Endothelial cell of umbilical vein (primary cell): Measurements from ENCODE around the gene ADGRG3. TPM values are rescaled to one million over a fixed set of nuclear protein-coding genes. Genes with fewer than 3 reads are reported as not detected.

ENCODE experiments used
- BruUV-seq: library from RNA; stranded (reverse); fragments of 400-500 nt; replicated peaks from 2 replicates; lab custom pipeline; 2021; lab: Mats Ljungman, UMichigan
- CTCF ChIA-PET: fragments of 300-600, 350-600 bp; sonication (Branson Sonifier 250); formaldehyde crosslinking; loops from one replicate; lab custom pipeline; 2021; ENCODE audit warnings: antibody characterized with exemption, inconsistent platforms; lab: Charles Lee
- POLR2A ChIA-PET: fragments of 300-600, 350-600 bp; sonication (Branson Sonifier 250); formaldehyde crosslinking; loops from one replicate; lab custom pipeline; 2021; ENCODE audit warnings: antibody characterized with exemption, inconsistent platforms; lab: Charles Lee
- DNase-seq: peaks from one replicate; pipeline ENCODE4 v3.0.0-alpha.2; 2011; ENCODE audit warnings: low read depth, low spot score
- FAIRE-seq: peaks from 2 replicates; lab custom pipeline; 2011; peaks lifted over from hg19 to GRCh38; lab: Jason Lieb, UNC
- H2AFZ ChIP-seq: 2 replicates; pipeline ENCODE4 v1.6.0; 2012; ENCODE audit warnings: low read depth, low read length, control low read depth, inconsistent platforms
- H3K27ac ChIP-seq: 2 replicates; pipeline ENCODE4 v1.5.1; 2011; ENCODE audit warnings: low read depth, mild to moderate bottlenecking, control low read depth, low read length, moderate library complexity; ENCODE audit not compliant: insufficient read depth
- H3K27me3 ChIP-seq, 2 experiments: 2 replicates each; pipeline versions ENCODE4 v1.6.0 to v1.6.1; 2011; ENCODE audit warnings: low read length in 2 of 2, mixed read lengths in 1 of 2; ENCODE audit not compliant: control insufficient read depth in 2 of 2, insufficient read depth in 2 of 2
- H3K36me3 ChIP-seq, 2 experiments: 2 replicates in 1 of 2; 3 replicates in 1 of 2; pipeline ENCODE4 v1.5.1; 2011; ENCODE audit warnings: low read length in 2 of 2, mild to moderate bottlenecking in 1 of 2, moderate library complexity in 1 of 2; ENCODE audit not compliant: control insufficient read depth in 2 of 2, insufficient read depth in 2 of 2; ENCODE audit errors: extremely low read depth in 1 of 2
- H3K4me1 ChIP-seq: 3 replicates; pipeline ENCODE4 v1.5.1; 2011; ENCODE audit warnings: mild to moderate bottlenecking, low read length; ENCODE audit not compliant: control insufficient read depth, insufficient read depth; ENCODE audit errors: extremely low read depth
- H3K4me2 ChIP-seq: 2 replicates; pipeline ENCODE4 v1.6.1; 2011; ENCODE audit warnings: low read length, control low read depth, mixed read lengths; ENCODE audit not compliant: insufficient read depth
- H3K4me3 ChIP-seq, 3 experiments: fragments of 200-600 bp in 1 of 3; sonication (generic), shearing (Covaris generic) in 1 of 3; replicated peaks in 1 of 3; 2 replicates each; pipeline ENCODE4 v1.5.1; 2011 to 2016; ENCODE audit warnings: control low read depth in 3 of 3, low read length in 3 of 3, mild to moderate bottlenecking in 2 of 3, inconsistent platforms in 1 of 3, low read depth in 1 of 3, moderate library complexity in 1 of 3; ENCODE audit not compliant: insufficient read depth in 1 of 3
- H3K79me2 ChIP-seq: 2 replicates; pipeline ENCODE4 v1.6.0; 2012; ENCODE audit warnings: low read length, inconsistent platforms; ENCODE audit not compliant: control insufficient read depth, insufficient read depth
- H3K9ac ChIP-seq: replicated peaks from 2 replicates; pipeline ENCODE3; 2011; ENCODE audit warnings: low read length, control low read depth; ENCODE audit not compliant: insufficient read depth; ENCODE audit errors: extremely low read depth
- H3K9me1 ChIP-seq: replicated peaks from 3 replicates; pipeline ENCODE4 v1.6.0; 2011; ENCODE audit warnings: mild to moderate bottlenecking, low read length; ENCODE audit not compliant: control insufficient read depth, insufficient read depth; ENCODE audit errors: extremely low read depth
- H3K9me3 ChIP-seq: replicated peaks from 2 replicates; pipeline ENCODE4 v1.5.1; 2012; ENCODE audit warnings: low read length, inconsistent platforms; ENCODE audit not compliant: control insufficient read depth, insufficient read depth
- H4K20me1 ChIP-seq: replicated peaks from 2 replicates; pipeline ENCODE3; 2011; ENCODE audit warnings: mild to moderate bottlenecking, low read length; ENCODE audit not compliant: control insufficient read depth, insufficient read depth; ENCODE audit errors: extremely low read depth
- FOS ChIP-seq: IDR thresholded peaks from 2 replicates; pipeline ENCODE4 v1.6.1; 2011; ENCODE audit warnings: mild to moderate bottlenecking, low read length, moderate library complexity, borderline replicate concordance; ENCODE audit not compliant: insufficient read depth
- GATA2 ChIP-seq: IDR thresholded peaks from 2 replicates; pipeline ENCODE4 v1.7.0; 2011; ENCODE audit warnings: low read depth, mild to moderate bottlenecking, moderate library complexity, mixed read lengths, low read length; ENCODE audit not compliant: insufficient read length, insufficient read depth
- JUN ChIP-seq: IDR thresholded peaks from 2 replicates; pipeline ENCODE4 v1.6.1; 2011; ENCODE audit warnings: borderline replicate concordance, low read depth; ENCODE audit not compliant: insufficient read length, insufficient read depth
- MAX ChIP-seq: IDR thresholded peaks from 2 replicates; pipeline ENCODE4 v1.6.1; 2011; ENCODE audit not compliant: insufficient read depth, insufficient read length
- MYC ChIP-seq: IDR thresholded peaks from one replicate; pipeline ENCODE4 v1.6.1; 2011; ENCODE audit warnings: mild to moderate bottlenecking, low read depth, low read length
- POLR2AphosphoS5 ChIP-seq: IDR thresholded peaks from 2 replicates; pipeline ENCODE4 v1.6.1; 2012; ENCODE audit warnings: low read depth, mild to moderate bottlenecking, control low read depth, low read length, moderate library complexity; ENCODE audit not compliant: insufficient read depth
- dilution Hi-C: fragments of 300-500 bp; cut with MboI; formaldehyde crosslinking; loops from one replicate; pipeline ENCODE4 v1.15.0; 2019; ENCODE audit warnings: low sequenced_read_pairs; ENCODE audit not compliant: extremely low pct_ligation_motif_present
- intact Hi-C: fragments of 100-400 bp; cut with micrococcal nuclease; formaldehyde crosslinking; loops from one replicate; pipeline ENCODE4 v1.10.0; 2022
- polyA plus RNA-seq, 4 experiments: library from polyadenylated mRNA; depleted of rRNA in 3 of 4; stranded (reverse) in 3 of 4; unstranded in 1 of 4; fragments of >200 nt; gene quantifications; 2 replicates each; pipeline versions ENCODE4 v1.2.1 to v1.2.3, GENCODE V29; 2011 to 2012; ENCODE audit warnings: missing spikeins in 1 of 4
- total RNA-seq: library from RNA; stranded (reverse); gene quantifications from 2 replicates; pipeline ENCODE4 v1.2.3, GENCODE V29; 2021
- TF ChIP-seq, protein P1 (sequence below), 2 donors: IDR thresholded peaks; 1 replicate in 1 of 2; 2 replicates in 1 of 2; pipeline ENCODE4 v1.5.1; 2011; ENCODE audit warnings: low read length in 2 of 2, mild to moderate bottlenecking in 2 of 2, moderate library complexity in 2 of 2, control low read depth in 1 of 2, inconsistent platforms in 1 of 2, low read depth in 1 of 2; ENCODE audit not compliant: insufficient read depth in 1 of 2; ENCODE audit errors: extremely low read depth in 1 of 2

The ADGRG3 gene
- total and polyA plus RNA-seq, 2 donors (not counting 3 experiments of a cell fraction or from before 2014, with no cell fraction given), result not detected

GRCh38 chr16:57726433-57726947 lies 58.4 kb downstream of the ADGRG3 start:
- intact Hi-C loops, result no loop called here
- POLR2A ChIA-PET, result no interaction called here

More at GRCh38 chr16:57726433-57726947, 58.4 kb downstream of the ADGRG3 start:
- H3K9me1 ChIP-seq, result no peaks in the 10 kb centered on the region
- no peak overlapping the region for H3K27ac ChIP-seq
- no peaks in the 10 kb centered on the region for H3K27me3 ChIP-seq
- no TSS peak for BruUV-seq
- FAIRE-seq, result no peak
- H3K4me1 ChIP-seq, result no peaks in the 10 kb centered on the region
- H2AFZ ChIP-seq, result no peak overlapping the region
- dilution Hi-C loops, result no loop called here
- no peaks in the 10 kb centered on the region for H4K20me1 ChIP-seq
- no peak for DNase-seq
- no peak overlapping the region for H3K9ac ChIP-seq
- TF ChIP-seq JUN (no peak), MYC (no peak), GATA2 (no peak), POLR2AphosphoS5 (no peak), MAX (no peak), FOS (no peak)
- TF ChIP-seq, protein P1, sequence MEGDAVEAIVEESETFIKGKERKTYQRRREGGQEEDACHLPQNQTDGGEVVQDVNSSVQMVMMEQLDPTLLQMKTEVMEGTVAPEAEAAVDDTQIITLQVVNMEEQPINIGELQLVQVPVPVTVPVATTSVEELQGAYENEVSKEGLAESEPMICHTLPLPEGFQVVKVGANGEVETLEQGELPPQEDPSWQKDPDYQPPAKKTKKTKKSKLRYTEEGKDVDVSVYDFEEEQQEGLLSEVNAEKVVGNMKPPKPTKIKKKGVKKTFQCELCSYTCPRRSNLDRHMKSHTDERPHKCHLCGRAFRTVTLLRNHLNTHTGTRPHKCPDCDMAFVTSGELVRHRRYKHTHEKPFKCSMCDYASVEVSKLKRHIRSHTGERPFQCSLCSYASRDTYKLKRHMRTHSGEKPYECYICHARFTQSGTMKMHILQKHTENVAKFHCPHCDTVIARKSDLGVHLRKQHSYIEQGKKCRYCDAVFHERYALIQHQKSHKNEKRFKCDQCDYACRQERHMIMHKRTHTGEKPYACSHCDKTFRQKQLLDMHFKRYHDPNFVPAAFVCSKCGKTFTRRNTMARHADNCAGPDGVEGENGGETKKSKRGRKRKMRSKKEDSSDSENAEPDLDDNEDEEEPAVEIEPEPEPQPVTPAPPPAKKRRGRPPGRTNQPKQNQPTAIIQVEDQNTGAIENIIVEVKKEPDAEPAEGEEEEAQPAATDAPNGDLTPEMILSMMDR (IDR thresholded peaks at IDR 0.05; ENCODE audit: extremely low read depth in 1 of 2, insufficient read depth in 1 of 2, low read depth in 1 of 2, low read length in 2 of 2), result no peak
- no peak overlapping the region for H3K4me3 ChIP-seq
- H3K79me2 ChIP-seq, result no peaks in the 10 kb centered on the region
- H3K4me2 ChIP-seq, result no peak overlapping the region
- no peaks in the 10 kb centered on the region for H3K9me3 ChIP-seq
- no peaks in the 10 kb centered on the region for H3K36me3 ChIP-seq
- CTCF ChIA-PET, result interaction anchor here (1.9 to 5.3 kb wide), 2 partner anchors 9 to 135 kb away, joined by 14 to 43 read pairs; partner anchors contain the start of gene KATNB1
